GM23338 (cell line): ENCODE measurements around the gene TMEM174. TPM values are rescaled to one million over a fixed set of nuclear protein-coding genes. Genes with fewer than 3 reads are reported as not detected.

Source experiments
- ATAC-seq: fragments of 200-7000 bp; cut with Tn5 transposase; 3 replicates; pipeline ENCODE4 v1.9.1; 2020
- DNase-seq: peaks from one replicate; pipeline ENCODE4 v3.0.0-alpha.2; 2015; ENCODE audit warnings: low spot score
- H2AFZ ChIP-seq: fragments of 200-600 bp; sonication (generic); 2 replicates; pipeline ENCODE4 v1.8.0; 2016; ENCODE audit warnings: antibody characterized with exemption, mild to moderate bottlenecking, moderate library complexity
- H3F3A ChIP-seq: fragments of 200-600 bp; sonication (generic); replicated peaks from 2 replicates; pipeline ENCODE4 v1.8.0; 2017; ENCODE audit warnings: antibody characterized with exemption, mixed run types, low read depth
- H3K27ac ChIP-seq: fragments of 200-600 bp; sonication (generic); 2 replicates; pipeline ENCODE4 v1.6.1; 2016; ENCODE audit warnings: low read depth
- H3K27me3 ChIP-seq: fragments of 200-600 bp; sonication (generic); 2 replicates; pipeline ENCODE4 v1.8.0; 2016; ENCODE audit warnings: mild to moderate bottlenecking, mixed run types, moderate library complexity; ENCODE audit not compliant: insufficient read depth
- H3K36me3 ChIP-seq: fragments of 200-600 bp; sonication (generic); 2 replicates; pipeline ENCODE4 v1.8.0; 2016; ENCODE audit warnings: mild to moderate bottlenecking; ENCODE audit not compliant: insufficient read depth
- H3K4me1 ChIP-seq: fragments of 200-600 bp; sonication (generic); 2 replicates; pipeline ENCODE4 v1.8.0; 2016; ENCODE audit warnings: mild to moderate bottlenecking, moderate library complexity; ENCODE audit not compliant: insufficient read depth
- H3K4me2 ChIP-seq: fragments of 200-600 bp; sonication (generic); 2 replicates; pipeline ENCODE4 v1.7.1; 2017; ENCODE audit warnings: mixed run types
- H3K4me3 ChIP-seq: fragments of 200-600 bp; sonication (generic); 2 replicates; pipeline ENCODE4 v1.6.1; 2016; ENCODE audit warnings: mixed run types
- H3K79me2 ChIP-seq: fragments of 200-600 bp; sonication (generic); replicated peaks from 2 replicates; pipeline ENCODE4 v1.8.0; 2017; ENCODE audit warnings: mild to moderate bottlenecking; ENCODE audit not compliant: insufficient read depth
- H3K9me2 ChIP-seq: fragments of 200-600 bp; sonication (generic); 2 replicates; pipeline ENCODE4 v1.8.0; 2017; ENCODE audit not compliant: insufficient read depth
- H4K20me1 ChIP-seq: fragments of 200-600 bp; sonication (generic); replicated peaks from 2 replicates; pipeline ENCODE4 v1.8.0; 2017; ENCODE audit warnings: mild to moderate bottlenecking; ENCODE audit not compliant: insufficient read depth
- H3K27ac Mint-ChIP-seq: 2 replicates; pipeline ENCODE4 v1.8.0; 2020; ENCODE audit warnings: inconsistent platforms, mild to moderate bottlenecking, moderate library complexity, mixed read lengths
- H3K27me3 Mint-ChIP-seq: 3 replicates; pipeline ENCODE4 v1.8.0; 2022; ENCODE audit warnings: low read depth, mild to moderate bottlenecking, moderate library complexity, mixed read lengths, inconsistent platforms; ENCODE audit not compliant: insufficient read depth, poor library complexity
- H3K36me3 Mint-ChIP-seq: 3 replicates; pipeline ENCODE4 v1.8.0; 2021; ENCODE audit warnings: low read depth, mild to moderate bottlenecking, inconsistent platforms, moderate library complexity, mixed read lengths
- H3K4me1 Mint-ChIP-seq: 3 replicates; pipeline ENCODE4 v1.8.0; 2020; ENCODE audit warnings: mild to moderate bottlenecking, inconsistent platforms, mixed read lengths
- H3K4me3 Mint-ChIP-seq: 3 replicates; pipeline ENCODE4 v1.8.0; 2021; ENCODE audit warnings: moderate library complexity, mild to moderate bottlenecking, inconsistent platforms, mixed read lengths
- H3K9me3 Mint-ChIP-seq: 3 replicates; pipeline ENCODE4 v1.8.0; 2020; ENCODE audit warnings: moderate library complexity, mild to moderate bottlenecking, inconsistent platforms, mixed read lengths
- CREB1 ChIP-seq: fragments of 250-450 bp; sonication (Bioruptor Pico); IDR thresholded peaks from 2 replicates; pipeline ENCODE4 v1.5.0; 2020; ENCODE audit warnings: low read depth, mild to moderate bottlenecking, moderate library complexity
- CTCF ChIP-seq, 2 experiments: fragments of 200-600 bp in 1 of 2; sonication (generic) in 1 of 2; conservative IDR thresholded peaks; 2 replicates each; pipeline versions ENCODE4 v1.5.1 to v1.6.1; 2016 to 2017; ENCODE audit warnings: antibody characterized with exemption in 2 of 2, low read depth in 2 of 2, mild to moderate bottlenecking in 2 of 2, moderate library complexity in 1 of 2
- ETS1 ChIP-seq: IDR thresholded peaks from 2 replicates; pipeline ENCODE4 v1.6.1; 2016; ENCODE audit warnings: antibody characterized with exemption
- EZH2 ChIP-seq: fragments of 200-600 bp; sonication (generic); IDR thresholded peaks from one replicate; pipeline ENCODE4 v1.8.0; 2017; ENCODE audit warnings: antibody characterized with exemption, mild to moderate bottlenecking, low read depth; ENCODE audit not compliant: unreplicated experiment
- EZH2phosphoT487 ChIP-seq: fragments of 200-600 bp; sonication (generic); IDR thresholded peaks from one replicate; pipeline ENCODE4 v1.8.1; 2018; ENCODE audit warnings: antibody characterized with exemption; ENCODE audit not compliant: unreplicated experiment
- JUNB ChIP-seq: IDR thresholded peaks from one replicate; pipeline ENCODE4 v1.6.1; 2016; ENCODE audit warnings: antibody characterized with exemption; ENCODE audit not compliant: unreplicated experiment
- NANOG ChIP-seq: IDR thresholded peaks from 2 replicates; pipeline ENCODE4 v1.6.1; 2016; ENCODE audit warnings: antibody characterized with exemption, borderline replicate concordance
- POLR2AphosphoS5 ChIP-seq: IDR thresholded peaks from 2 replicates; pipeline ENCODE4 v1.6.1; 2016; ENCODE audit warnings: antibody characterized with exemption, low read depth
- REST ChIP-seq: IDR thresholded peaks from one replicate; pipeline ENCODE4 v1.6.1; 2018; ENCODE audit warnings: antibody characterized with exemption; ENCODE audit not compliant: unreplicated experiment
- STAT1 ChIP-seq: IDR thresholded peaks from one replicate; pipeline ENCODE4 v1.6.1; 2016; ENCODE audit warnings: antibody characterized with exemption; ENCODE audit not compliant: unreplicated experiment
- ZNF114 ChIP-seq: fragments of 250-450 bp; sonication (Bioruptor Pico); IDR thresholded peaks from 2 replicates; pipeline ENCODE4 v1.5.0; 2020; ENCODE audit warnings: mild to moderate bottlenecking, moderate library complexity
- ZNF331 ChIP-seq: fragments of 250-450 bp; sonication (Bioruptor Pico); IDR thresholded peaks from 2 replicates; pipeline ENCODE4 v1.5.0; 2020; ENCODE audit warnings: low read depth, mild to moderate bottlenecking, moderate library complexity
- ZNF462 ChIP-seq: fragments of 250-450 bp; sonication (Bioruptor Pico); IDR thresholded peaks from 2 replicates; pipeline ENCODE4 v1.5.0; 2020; ENCODE audit warnings: mild to moderate bottlenecking, moderate library complexity
- polyA plus RNA-seq: library from polyadenylated mRNA; unstranded; fragments of >200 nt; fragmentation: Nextera tagmentation; extraction: Ambion mirVana; gene quantifications from 2 replicates; pipeline ENCODE4 v1.2.1, GENCODE V29; 2016
- total RNA-seq: library from RNA; depleted of rRNA; stranded (reverse); fragments of >200 nt; shearing (Covaris generic); gene quantifications from 2 replicates; pipeline ENCODE4 v1.2.3, GENCODE V29; 2014

Gene TMEM174
- total and polyA plus RNA-seq, 2 experiments from 2014 or later = not detected

- no peaks in the 10 kb centered on the region for H3K4me1 ChIP-seq
- Mint-ChIP-seq H3K4me3 (no peak overlapping the region), H3K27me3 (peaks cover 6% of the 10 kb centered on the region), H3K36me3 (peaks cover 5% of the 10 kb centered on the region; the same call in 2 of the 3 replicates), H3K9me3 (peaks cover 5% of the 10 kb centered on the region), H3K27ac (no peak overlapping the region), H3K4me1 (peaks cover 7% of the 10 kb centered on the region)
- no peaks in the 10 kb centered on the region for H3K27me3 ChIP-seq
- H3K79me2 ChIP-seq = no peaks in the 10 kb centered on the region
- no peak for TF ChIP-seq REST
- no peak for TF ChIP-seq CREB1 (CRISPR knock-in tag)
- TF ChIP-seq STAT1 = no peak
- no peak for TF ChIP-seq ZNF462
- TF ChIP-seq ETS1 = no peak
- no peak for TF ChIP-seq CTCF (conservative IDR thresholded peaks at IDR 0.05; ENCODE audit: low read depth in 2 of 2)
- TF ChIP-seq JUNB = no peak
- no peak for TF ChIP-seq ZNF114
- no peak for TF ChIP-seq POLR2AphosphoS5
- no peak for TF ChIP-seq ZNF331 (CRISPR knock-in tag)
- TF ChIP-seq EZH2phosphoT487 = no peak
- no peak for TF ChIP-seq EZH2
- TF ChIP-seq NANOG = no peak
- ATAC-seq = no peak
- H3K4me3 ChIP-seq = no peak overlapping the region
- H3F3A ChIP-seq = no peaks in the 10 kb centered on the region
- no peaks in the 10 kb centered on the region for H4K20me1 ChIP-seq
- no peak for DNase-seq
- H2AFZ ChIP-seq = no peak overlapping the region
- H3K9me2 ChIP-seq = 0 out of 2 replicates have a peak, but pooled peaks cover 3% of the 10 kb centered on the region
- H3K27ac ChIP-seq = no peak overlapping the region
- H3K4me2 ChIP-seq = no peak overlapping the region
- H3K36me3 ChIP-seq = no peaks in the 10 kb centered on the region
Observed at GRCh38 chr5:73179730-73180129, 6.7 kb downstream of the TMEM174 start.
